Natural killer cell (primary cell): ENCODE data around the gene RAB3IP. TPM values are rescaled to one million over a fixed set of nuclear protein-coding genes. Genes with fewer than 3 reads are reported as not detected.
A peak's percentile ranks its signal among the peaks of the same experiment; 100 is the strongest.

Experiments used
- ATAC-seq, 3 donors: fragments of 150-1000 bp in 2 of 3; fragments of 200-7000 bp in 1 of 3; cut with Tn5 transposase; 1 replicate in 1 of 3; 2 replicates in 2 of 3; pipeline ENCODE4 v1.10.0; 2021; ENCODE audit warnings: mild to moderate bottlenecking in 2 of 3, moderate library complexity in 2 of 3
- DNase-seq, 2 donors: peaks; one replicate each; pipeline versions ENCODE4 v3.0.0 to v3.0.0-alpha.2; 2013 to 2021; ENCODE audit warnings: mixed read lengths in 1 of 2
- H3K27ac ChIP-seq: one replicate; pipeline ENCODE4 v1.5.1; 2013; ENCODE audit warnings: mild to moderate bottlenecking, low read length
- H3K27me3 ChIP-seq: one replicate; pipeline ENCODE4 v1.6.1; 2013; ENCODE audit warnings: low read length; ENCODE audit not compliant: control insufficient read depth, insufficient read depth
- H3K36me3 ChIP-seq: one replicate; pipeline ENCODE4 v1.6.1; 2013; ENCODE audit warnings: low read length; ENCODE audit not compliant: control insufficient read depth, insufficient read depth
- H3K4me1 ChIP-seq: one replicate; pipeline ENCODE4 v1.6.1; 2013; ENCODE audit warnings: low read length; ENCODE audit not compliant: control insufficient read depth, insufficient read depth
- H3K4me3 ChIP-seq: one replicate; pipeline ENCODE4 v1.5.1; 2013; ENCODE audit warnings: low read length
- H3K9me3 ChIP-seq: one replicate; pipeline ENCODE4 v1.6.1; 2013; ENCODE audit warnings: low read length; ENCODE audit not compliant: control insufficient read depth, insufficient read depth
- H3K27ac Mint-ChIP-seq, 2 donors: one replicate each; pipeline ENCODE4 v1.8.0; 2022; ENCODE audit warnings: mild to moderate bottlenecking in 2 of 2, mixed read lengths in 2 of 2, moderate library complexity in 1 of 2
- H3K27me3 Mint-ChIP-seq, 2 donors: one replicate each; pipeline ENCODE4 v1.8.0; 2022; ENCODE audit warnings: low read depth in 2 of 2, mixed read lengths in 2 of 2
- H3K36me3 Mint-ChIP-seq: one replicate; pipeline ENCODE4 v1.8.0; 2022; ENCODE audit warnings: mixed read lengths
- H3K4me1 Mint-ChIP-seq, 2 donors: one replicate each; pipeline ENCODE4 v1.8.0; 2022; ENCODE audit warnings: mixed read lengths in 2 of 2
- H3K4me3 Mint-ChIP-seq: one replicate; pipeline ENCODE4 v1.8.0; 2022; ENCODE audit warnings: mild to moderate bottlenecking, moderate library complexity, mixed read lengths
- H3K9me3 Mint-ChIP-seq, 2 donors: one replicate each; pipeline ENCODE4 v1.8.0; 2022; ENCODE audit warnings: mixed read lengths in 2 of 2
- CTCF ChIP-seq: fragments of 200-600 bp; IDR thresholded peaks from one replicate; pipeline ENCODE4 v1.8.0; 2022; ENCODE audit warnings: antibody characterized with exemption
- WGBS: methylation state at CpG from one replicate; pipeline ENCODE4 v1.1.7; 2013; ENCODE audit warnings: missing lambda C conversion rate; ENCODE audit not compliant: insufficient coverage; 5-methylcytosine and 5-hydroxymethylcytosine counted together
- intact Hi-C: fragments of 100-400 bp; cut with micrococcal nuclease; formaldehyde crosslinking; loops from one replicate; pipeline ENCODE4 v1.14.2; 2022
- total RNA-seq, 4 donors: library from RNA; stranded (reverse); fragments of 120-200 nt in 1 of 4; gene quantifications; one replicate each; pipeline versions ENCODE4 v1.2.3 to v1.2.4, GENCODE V29; 2013 to 2022

RAB3IP gene
- 1 to 10 TPM; 6.7 to 8.7 (median 8.5) TPM for total RNA-seq
- 21.8 TPM for total RNA-seq (2013)

- peak; percentile 73 for TF ChIP-seq CTCF
- DNase-seq, result peak; percentile 77 to 96
- Histone ChIP-seq H3K4me1 (peaks cover 4% of the 10 kb centered on the region), H3K4me3 (peak within 1 kb of the TSS; percentile 58), H3K9me3 (no peaks in the 10 kb centered on the region), H3K36me3 (no peaks in the 10 kb centered on the region), H3K27me3 (no peaks in the 10 kb centered on the region), H3K27ac (peak within 1 kb of the TSS; percentile 68)
- intact Hi-C loops, result no loop called here
- H3K4me1 Mint-ChIP-seq, result peaks cover 8% of the 10 kb centered on the region in 2 donors
- peak within 1 kb of the TSS; percentile 94 for H3K4me3 Mint-ChIP-seq
- 1% methylated on average over 109 of the region's 110 CpGs for WGBS
- no peaks in the 10 kb centered on the region for H3K9me3 Mint-ChIP-seq
- no peaks in the 10 kb centered on the region for H3K36me3 Mint-ChIP-seq
- H3K27ac Mint-ChIP-seq, result peak within 1 kb of the TSS; percentile 81 to 84
- ATAC-seq, result peak; percentile 91 to 97 (median 91)
- H3K27me3 Mint-ChIP-seq, result peaks cover 8 to 35% of the 10 kb centered on the region in 2 donors
These were observed at the start of gene RAB3IP for GRCh38 chr12:69738351-69739286. Gene RAB3IP, plus strand, starts transcription at chr12:69738860. Its CDS starts 16,549 bp downstream, at chr12:69755409.

GRCh38 chr12:69689638-69690037 is 49.0 kb upstream of the RAB3IP start:
- no peak overlapping the region for H3K27ac Mint-ChIP-seq
- ATAC-seq (no peak), DNase-seq (no peak)
- Histone ChIP-seq H3K9me3 (no peaks in the 10 kb centered on the region), H3K27me3 (no peaks in the 10 kb centered on the region), H3K4me3 (no peak overlapping the region), H3K36me3 (no peaks in the 10 kb centered on the region), H3K27ac (no peak overlapping the region), H3K4me1 (no peaks in the 10 kb centered on the region)
- no peaks in the 10 kb centered on the region for H3K9me3 Mint-ChIP-seq
- no peaks in the 10 kb centered on the region for H3K36me3 Mint-ChIP-seq
- no peaks in the 10 kb centered on the region for H3K4me1 Mint-ChIP-seq
- intact Hi-C loops, result no loop called here
- WGBS, result 100% methylated on average over 1 of the region's 2 CpGs
- no peak for TF ChIP-seq CTCF
- H3K4me3 Mint-ChIP-seq, result no peak overlapping the region
- peaks cover 6 to 35% of the 10 kb centered on the region in 2 donors for H3K27me3 Mint-ChIP-seq

GRCh38 chr12:69694123-69694522 is 44.5 kb upstream of the RAB3IP start:
- WGBS, result 84% methylated on average over 7 of the region's 7 CpGs
- no peak for ATAC-seq
- DNase-seq, result no peak
- Mint-ChIP-seq H3K27ac (no peak overlapping the region), H3K36me3 (no peaks in the 10 kb centered on the region), H3K27me3 (peaks cover 3 to 25% of the 10 kb centered on the region in 2 donors), H3K9me3 (no peaks in the 10 kb centered on the region), H3K4me3 (no peak overlapping the region), H3K4me1 (no peaks in the 10 kb centered on the region)
- H3K4me3 ChIP-seq, result no peak overlapping the region
- intact Hi-C loops, result no loop called here
- no peaks in the 10 kb centered on the region for H3K27me3 ChIP-seq
- H3K4me1 ChIP-seq, result no peaks in the 10 kb centered on the region
- no peaks in the 10 kb centered on the region for H3K9me3 ChIP-seq
- no peak for TF ChIP-seq CTCF
- H3K27ac ChIP-seq, result no peak overlapping the region
- no peaks in the 10 kb centered on the region for H3K36me3 ChIP-seq
